KOPT-K1 (cell line): ENCODE measurements around the gene USP30.

Experiments used
- H3K27ac ChIP-seq: fragments of 200-600 bp; sonication (generic); 2 replicates; pipeline ENCODE4 v1.5.1; 2016; ENCODE audit warnings: antibody characterized with exemption, mild to moderate bottlenecking, low read depth, low read length; ENCODE audit not compliant: poor library complexity, severe bottlenecking
- H3K36me3 ChIP-seq: fragments of 200-600 bp; sonication (generic); 2 replicates; pipeline ENCODE4 v1.5.1; 2017; ENCODE audit warnings: antibody characterized with exemption, mild to moderate bottlenecking, low read length, moderate library complexity; ENCODE audit not compliant: insufficient read depth
- H3K9me3 ChIP-seq: fragments of 200-600 bp; sonication (generic); 2 replicates; pipeline ENCODE4 v1.5.1; 2017; ENCODE audit warnings: antibody characterized with exemption, low read length, mild to moderate bottlenecking; ENCODE audit not compliant: insufficient read depth, poor library complexity, severe bottlenecking

The USP30 gene

DNA sequence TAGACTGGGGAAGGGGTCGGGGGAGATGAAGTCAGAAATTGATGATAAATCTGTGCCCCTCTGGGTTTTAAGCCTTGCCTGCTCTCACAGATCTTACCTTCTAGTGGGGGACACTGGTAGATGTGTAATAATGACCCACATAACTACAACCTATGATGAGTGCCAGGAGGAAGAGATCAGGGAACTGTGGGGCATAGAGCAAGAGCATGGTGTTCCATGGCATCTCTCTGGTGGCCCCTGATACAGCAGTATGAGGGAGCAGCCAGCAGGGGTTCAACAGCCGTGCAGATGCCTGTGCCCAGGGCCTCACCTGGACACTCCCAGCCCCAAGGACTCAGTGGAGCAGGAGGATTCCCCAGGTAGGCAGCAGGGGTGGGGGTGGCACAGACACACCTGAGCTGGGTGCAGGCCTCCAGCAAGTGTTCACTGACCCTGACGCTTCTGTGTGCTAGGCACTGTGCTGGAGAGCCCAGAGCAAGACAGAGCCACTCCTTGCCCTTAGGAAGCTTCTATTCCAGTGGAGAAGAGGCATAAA is 69.0 kb downstream of the USP30 start:
- Histone ChIP-seq H3K9me3 (no peaks in the 10 kb centered on the region), H3K27ac (no peak overlapping the region), H3K36me3 (no peaks in the 10 kb centered on the region)

DNA sequence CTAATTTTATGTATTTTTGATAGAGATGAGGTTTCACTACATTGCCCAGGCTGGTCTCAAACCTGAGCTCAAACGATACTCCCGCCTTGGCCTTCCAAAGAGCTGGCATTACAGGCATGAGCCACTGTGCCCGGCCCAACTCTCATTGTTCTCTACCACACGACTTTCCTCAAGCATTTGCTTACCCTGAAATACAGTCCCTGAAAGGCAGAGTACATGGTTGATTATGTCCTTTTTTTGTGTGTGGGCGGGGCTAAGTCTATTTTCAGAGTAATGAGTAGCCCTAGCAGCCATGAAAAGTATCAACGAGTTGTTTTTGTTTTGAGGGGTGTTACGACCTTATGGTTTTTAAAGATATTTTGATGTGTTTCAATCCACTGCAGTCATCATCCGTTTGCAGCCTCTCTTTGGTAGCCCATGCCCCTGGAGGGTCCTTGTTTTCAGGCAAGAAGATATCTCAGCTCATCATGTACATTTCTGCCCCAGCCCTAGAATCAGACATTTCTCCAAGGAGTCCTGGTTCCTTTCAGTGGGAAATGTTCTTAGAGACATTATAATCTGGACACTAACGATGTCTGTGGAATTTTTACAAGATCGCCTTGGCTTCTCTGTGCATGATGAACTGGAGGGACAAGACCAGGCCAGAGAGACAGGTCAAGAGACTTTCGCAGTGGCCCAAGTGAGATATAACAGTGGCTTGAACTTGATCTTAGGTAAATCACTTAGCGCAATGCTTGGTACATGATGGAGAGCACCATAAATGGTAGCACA is 72.7 kb downstream of the USP30 start:
- Histone ChIP-seq H3K9me3 (no peaks in the 10 kb centered on the region), H3K27ac (no peak overlapping the region), H3K36me3 (no peaks in the 10 kb centered on the region)

DNA sequence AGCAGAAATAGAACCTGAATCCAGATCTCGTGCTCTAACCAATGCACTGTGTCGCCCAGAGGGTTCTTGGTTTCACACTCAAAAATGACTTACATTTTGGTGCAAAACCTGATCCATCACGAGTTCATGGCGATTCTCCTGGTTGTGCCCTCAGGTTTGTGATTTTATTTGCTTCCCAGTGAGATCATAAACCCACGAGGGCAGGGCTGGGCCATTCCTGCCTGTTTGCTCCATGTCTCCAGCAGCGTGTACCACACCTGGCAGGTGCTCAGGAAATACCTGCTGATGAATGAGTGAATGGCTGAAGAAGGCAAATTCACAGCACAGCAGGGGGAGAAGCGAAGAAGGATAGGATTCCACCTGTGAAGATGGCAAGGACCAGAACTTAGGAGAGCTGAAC is 73.4 kb downstream of the USP30 start:
- H3K36me3 ChIP-seq = no peaks in the 10 kb centered on the region
- no peak overlapping the region for H3K27ac ChIP-seq
- no peaks in the 10 kb centered on the region for H3K9me3 ChIP-seq

DNA sequence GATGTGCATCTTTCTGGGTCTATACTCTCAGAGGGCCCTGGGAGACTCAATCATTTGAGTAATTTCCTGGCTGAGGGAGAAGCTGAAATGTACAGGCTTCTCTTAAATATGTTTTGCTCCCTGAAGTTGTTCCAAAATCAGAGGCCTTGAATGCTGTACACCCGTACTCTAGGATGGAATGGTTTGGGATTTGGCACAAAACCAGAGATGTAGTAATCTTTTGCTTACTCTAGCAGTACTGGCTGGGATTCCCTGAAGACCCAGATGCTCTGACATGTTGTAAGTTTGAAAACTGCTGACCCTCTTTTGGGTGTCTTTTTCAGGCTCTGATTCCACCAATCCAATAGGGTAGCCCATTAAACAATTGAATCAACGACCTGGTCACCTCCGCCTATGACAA is 74.4 kb downstream of the USP30 start:
- Histone ChIP-seq H3K9me3 (no peaks in the 10 kb centered on the region), H3K27ac (no peak overlapping the region), H3K36me3 (no peaks in the 10 kb centered on the region)

DNA sequence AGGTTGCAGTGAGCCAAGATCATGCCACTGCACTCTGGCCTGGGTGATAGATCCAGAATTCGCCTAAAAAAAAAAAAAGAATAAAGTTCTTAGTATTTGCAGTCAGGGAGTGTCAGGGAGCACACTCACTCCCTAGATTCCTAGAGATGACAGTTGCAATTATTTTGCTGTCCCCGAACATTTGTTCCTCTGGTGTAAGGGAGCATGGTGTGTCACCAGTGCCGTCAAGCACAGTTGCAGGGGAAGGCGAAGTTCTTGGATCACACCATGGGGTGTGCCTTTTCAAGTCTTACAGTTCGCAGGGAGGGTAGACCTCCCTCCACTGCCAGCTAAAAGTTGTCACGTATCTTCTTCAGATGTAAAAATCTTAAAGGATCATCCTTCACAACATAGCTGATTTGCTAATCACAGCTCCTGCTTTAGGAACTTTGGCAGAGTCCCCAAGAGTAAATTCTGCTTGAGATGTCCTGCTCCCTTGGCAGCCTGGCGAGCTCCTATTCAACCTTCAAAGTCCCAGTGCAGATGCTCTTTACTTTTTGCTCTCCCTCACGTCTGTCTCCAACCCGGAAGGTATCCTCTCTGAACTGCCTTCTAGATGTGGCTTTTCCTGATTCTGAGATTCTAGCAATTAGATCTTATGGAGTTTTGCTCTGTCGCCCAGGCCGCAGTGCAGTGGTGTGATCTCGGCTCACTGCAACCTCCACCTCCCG is 75.3 kb downstream of the USP30 start:
- no peak overlapping the region for H3K27ac ChIP-seq
- H3K9me3 ChIP-seq = no peaks in the 10 kb centered on the region
- H3K36me3 ChIP-seq = no peaks in the 10 kb centered on the region

DNA sequence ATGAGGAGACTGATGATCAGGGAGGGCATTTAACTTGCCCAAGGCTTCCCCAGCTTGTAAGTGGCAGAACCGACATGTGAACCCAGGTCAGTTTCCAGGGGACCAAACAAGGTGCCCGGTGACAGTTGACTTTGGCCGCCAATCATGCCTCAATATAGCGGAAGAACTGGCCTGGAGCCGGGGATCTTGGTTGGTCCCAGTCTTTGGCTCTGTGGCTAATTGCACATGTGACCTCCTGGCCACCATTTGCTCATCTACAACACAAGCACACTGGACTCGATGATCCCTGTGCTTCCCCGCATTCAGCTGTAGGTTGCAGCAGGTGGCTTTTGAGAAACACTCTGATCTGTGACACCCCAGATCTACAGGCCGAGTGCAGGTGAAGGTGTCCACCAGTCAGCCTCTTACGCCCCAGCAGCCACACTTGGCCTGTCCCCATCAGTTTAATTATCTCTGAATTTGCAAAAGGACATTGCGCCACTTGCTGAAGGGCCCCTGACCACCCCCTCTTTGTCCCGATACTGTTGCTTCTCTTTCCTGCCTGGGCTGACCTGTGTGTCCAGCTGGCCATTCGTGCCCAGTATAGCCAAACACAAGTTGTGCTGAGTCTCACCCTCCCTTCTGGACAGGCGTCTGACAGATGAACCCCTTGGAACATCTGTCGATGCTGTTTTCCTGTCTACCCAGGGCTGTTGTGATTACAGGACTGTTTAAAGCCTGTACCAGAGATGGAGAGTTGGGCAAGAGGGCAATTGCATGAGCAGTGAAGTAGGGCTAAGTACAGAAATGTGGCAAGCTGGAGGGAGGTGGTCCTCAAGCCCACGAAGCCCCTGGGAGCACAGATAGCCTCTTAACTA is 78.1 kb downstream of the USP30 start:
- no peaks in the 10 kb centered on the region for H3K9me3 ChIP-seq
- no peak overlapping the region for H3K27ac ChIP-seq

DNA sequence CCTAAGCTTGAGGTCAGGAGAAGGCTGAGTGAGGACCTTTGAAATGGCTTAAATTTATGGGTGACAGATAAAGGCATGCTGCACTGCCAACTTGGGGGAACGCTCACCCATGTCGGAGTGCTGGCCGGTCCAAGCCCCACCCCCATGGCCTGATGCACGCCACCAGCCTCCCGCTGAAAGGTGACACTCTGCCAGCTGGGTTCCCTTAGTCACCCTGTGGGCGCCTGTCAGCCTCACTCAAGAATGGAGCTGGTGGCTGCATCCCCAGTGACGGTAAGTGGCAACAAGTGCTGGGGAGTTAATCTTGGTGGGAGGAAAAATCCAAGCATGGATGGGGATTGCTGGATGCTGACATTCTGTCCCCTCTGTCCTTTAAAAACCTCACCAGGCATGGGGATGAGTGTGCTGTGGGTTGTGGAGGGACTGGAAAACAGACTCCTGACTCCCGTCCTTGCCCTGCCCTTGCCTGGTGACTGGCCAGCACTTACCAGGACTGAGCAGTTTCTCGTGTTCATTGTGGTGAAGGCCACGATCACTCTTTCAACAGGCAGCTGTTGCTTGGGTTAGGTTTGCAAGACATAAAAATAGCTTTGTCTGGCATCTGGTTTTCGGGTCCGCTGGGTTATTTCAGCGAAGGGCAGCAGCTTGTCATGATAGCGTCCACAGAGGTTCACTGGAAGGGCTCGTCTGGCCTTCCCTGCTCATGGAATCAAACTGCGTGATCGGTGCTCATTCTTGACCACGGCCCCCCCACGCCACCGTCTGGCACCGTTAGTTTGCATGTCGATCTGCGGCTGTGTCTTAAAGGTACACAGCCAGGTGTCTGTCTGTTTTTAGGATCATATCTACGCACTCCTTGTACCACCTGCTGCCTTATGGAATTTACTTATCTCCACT is 79.0 kb downstream of the USP30 start:
- H3K9me3 ChIP-seq = peaks cover 7% of the 10 kb centered on the region
- no peak overlapping the region for H3K27ac ChIP-seq
- H3K36me3 ChIP-seq = no peaks in the 10 kb centered on the region

More for the DNA sequence above, 78.1 kb downstream of the USP30 start:
- no peaks in the 10 kb centered on the region for H3K36me3 ChIP-seq

DNA sequence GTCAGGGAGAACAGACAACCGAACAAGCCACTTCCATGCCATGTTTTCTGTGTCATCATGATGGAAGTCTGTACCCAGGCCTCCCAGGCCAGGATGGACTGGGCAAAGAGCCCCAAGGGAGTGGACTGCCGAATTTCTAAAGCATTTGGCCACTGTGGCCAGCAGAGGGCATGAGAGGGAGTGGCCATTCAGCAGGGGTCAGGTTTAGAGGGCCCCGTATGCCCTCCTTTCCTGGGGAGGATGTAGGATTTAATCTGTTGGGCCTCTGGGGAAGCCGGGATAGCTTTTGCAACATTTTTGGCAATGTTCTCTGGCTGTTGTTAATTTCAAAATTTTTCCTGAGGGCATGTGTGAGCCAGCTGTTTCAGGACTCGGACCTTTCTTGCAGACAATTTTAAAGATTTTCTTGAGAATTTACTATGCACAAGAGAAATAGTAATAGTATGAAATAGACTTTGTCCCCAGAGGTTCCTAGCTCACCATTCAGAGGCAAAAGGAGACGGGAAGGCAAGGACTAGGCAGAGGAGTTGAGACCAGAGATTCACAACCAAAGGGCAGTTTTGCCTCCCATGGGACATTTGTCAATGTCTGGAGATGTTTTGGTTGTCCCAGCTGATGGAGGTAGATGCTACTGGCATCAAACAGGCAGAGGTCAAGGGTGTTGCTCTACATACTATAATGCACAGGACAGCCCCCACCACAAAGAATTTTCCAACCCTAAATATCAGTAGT is 82.0 kb downstream of the USP30 start:
- no peak overlapping the region for H3K27ac ChIP-seq
- no peaks in the 10 kb centered on the region for H3K36me3 ChIP-seq

DNA sequence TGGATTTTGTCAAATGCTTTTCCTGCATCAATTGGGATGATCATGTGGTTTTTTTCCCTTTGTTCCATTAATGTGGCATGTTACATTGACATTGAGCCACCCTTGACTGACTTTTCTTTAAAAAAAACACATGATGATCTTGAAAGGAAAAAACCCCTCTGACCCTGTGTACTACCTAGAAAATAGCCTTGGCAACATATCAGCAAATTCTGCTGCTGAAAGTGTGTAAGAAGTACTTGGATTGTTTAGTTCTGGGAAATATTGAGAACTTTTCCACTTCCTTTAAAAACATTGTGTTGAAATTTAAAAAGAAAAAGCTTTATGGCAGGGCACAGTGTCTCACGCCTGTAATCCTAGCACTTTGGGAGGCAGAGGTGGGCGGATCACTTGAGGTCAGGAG is 84.7 kb downstream of the USP30 start:
- no peak overlapping the region for H3K27ac ChIP-seq

More for the DNA sequence above, 82.0 kb downstream of the USP30 start:
- H3K9me3 ChIP-seq = peaks cover 7% of the 10 kb centered on the region

More for the DNA sequence above, 84.7 kb downstream of the USP30 start:
- H3K9me3 ChIP-seq = peaks cover 7% of the 10 kb centered on the region
- no peaks in the 10 kb centered on the region for H3K36me3 ChIP-seq
